ENCODE measurements around the gene MMP8.

Gene MMP8

GRCh38 chr11:102746746-102747578 is 22.2 kb upstream of the MMP8 start (continued):
- TF ChIP-seq EGR2 (tag by site-specific recombination; IDR thresholded peaks at IDR 0.05; ENCODE audit: low read depth) (0 out of 2 replicates have a peak, but pooled peaks have one; percentile 23), ZNF600 (tag by site-specific recombination; IDR thresholded peaks at IDR 0.05) (0 out of 2 replicates have a peak, but pooled peaks have one; percentile 39), ZNF518A (tag by site-specific recombination; conservative IDR thresholded peaks at IDR 0.05; ENCODE audit: low read depth) (peak; percentile 42; the same call in 1 of the 2 replicates), ZBTB17 (tag by site-specific recombination; IDR thresholded peaks at IDR 0.05) (peak; percentile 80), ZIC2 (tag by site-specific recombination; IDR thresholded peaks at IDR 0.05) (peak; percentile 28), ZNF2 (tag by site-specific recombination; IDR thresholded peaks at IDR 0.05) (0 out of 2 replicates have a peak, but pooled peaks have one; percentile 22), ZNF341 (tag by site-specific recombination; IDR thresholded peaks at IDR 0.05; ENCODE audit: low read depth) (peak; percentile 85)
- TF ChIP-seq, protein P1, sequence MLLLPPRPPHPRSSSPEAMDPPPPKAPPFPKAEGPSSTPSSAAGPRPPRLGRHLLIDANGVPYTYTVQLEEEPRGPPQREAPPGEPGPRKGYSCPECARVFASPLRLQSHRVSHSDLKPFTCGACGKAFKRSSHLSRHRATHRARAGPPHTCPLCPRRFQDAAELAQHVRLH (tag by site-specific recombination; IDR thresholded peaks at IDR 0.05): 0 out of 2 replicates have a peak, but pooled peaks have one; percentile 14

DNA sequence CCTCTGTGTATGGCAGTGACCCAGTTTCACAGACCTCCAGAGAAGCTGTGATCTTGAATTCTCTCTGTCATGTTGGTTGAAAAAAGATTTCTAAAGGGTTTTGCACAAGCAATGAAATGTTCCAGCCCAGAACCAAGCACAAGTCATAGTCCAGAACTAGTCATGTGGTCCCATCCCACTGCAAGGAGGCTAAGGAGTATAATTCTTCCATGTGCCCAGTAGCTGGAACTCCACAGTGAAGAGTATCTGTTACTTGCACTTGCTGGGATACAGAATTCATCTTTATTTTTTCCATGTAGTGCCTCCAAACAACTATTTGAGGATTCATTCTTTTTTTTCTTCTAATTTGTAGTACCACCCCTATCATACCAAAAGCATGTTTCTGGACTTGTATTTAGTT is 9.9 kb upstream of the MMP8 start:
- H3K9me3 ChIP-seq (ENCODE audit: control insufficient read depth, insufficient read depth, low read depth, low read length): no peaks in the 10 kb centered on the region
- no peak overlapping the region for H3K4me3 ChIP-seq (ENCODE audit: low read depth, low read length)
- H3K27ac ChIP-seq (ENCODE audit: extremely low read depth, low read depth, low read length): no peak overlapping the region
- POLR2A ChIA-PET: no interaction called here
- CTCF ChIA-PET: interaction anchor here (0.6 to 3.9 kb wide), 14 partner anchors 13 to 496 kb away, joined by 3 to 38 read pairs (median 3); partner anchors contain the start of gene MMP10
- H3K4me1 ChIP-seq (ENCODE audit: control insufficient read depth, insufficient read depth, low read length): no peaks in the 10 kb centered on the region
- H3K36me3 ChIP-seq (ENCODE audit: control insufficient read depth in 2 of 2, insufficient read depth in 1 of 2, low read length in 2 of 2): no peaks in the 10 kb centered on the region
- TF ChIP-seq ZBTB44 (tag by site-specific recombination; IDR thresholded peaks at IDR 0.05) (no peak), ZBTB1 (tag by site-specific recombination; IDR thresholded peaks at IDR 0.05) (no peak), REPIN1 (tag by site-specific recombination; IDR thresholded peaks at IDR 0.05; ENCODE audit: low read depth) (no peak)
- TF ChIP-seq, protein P2, sequence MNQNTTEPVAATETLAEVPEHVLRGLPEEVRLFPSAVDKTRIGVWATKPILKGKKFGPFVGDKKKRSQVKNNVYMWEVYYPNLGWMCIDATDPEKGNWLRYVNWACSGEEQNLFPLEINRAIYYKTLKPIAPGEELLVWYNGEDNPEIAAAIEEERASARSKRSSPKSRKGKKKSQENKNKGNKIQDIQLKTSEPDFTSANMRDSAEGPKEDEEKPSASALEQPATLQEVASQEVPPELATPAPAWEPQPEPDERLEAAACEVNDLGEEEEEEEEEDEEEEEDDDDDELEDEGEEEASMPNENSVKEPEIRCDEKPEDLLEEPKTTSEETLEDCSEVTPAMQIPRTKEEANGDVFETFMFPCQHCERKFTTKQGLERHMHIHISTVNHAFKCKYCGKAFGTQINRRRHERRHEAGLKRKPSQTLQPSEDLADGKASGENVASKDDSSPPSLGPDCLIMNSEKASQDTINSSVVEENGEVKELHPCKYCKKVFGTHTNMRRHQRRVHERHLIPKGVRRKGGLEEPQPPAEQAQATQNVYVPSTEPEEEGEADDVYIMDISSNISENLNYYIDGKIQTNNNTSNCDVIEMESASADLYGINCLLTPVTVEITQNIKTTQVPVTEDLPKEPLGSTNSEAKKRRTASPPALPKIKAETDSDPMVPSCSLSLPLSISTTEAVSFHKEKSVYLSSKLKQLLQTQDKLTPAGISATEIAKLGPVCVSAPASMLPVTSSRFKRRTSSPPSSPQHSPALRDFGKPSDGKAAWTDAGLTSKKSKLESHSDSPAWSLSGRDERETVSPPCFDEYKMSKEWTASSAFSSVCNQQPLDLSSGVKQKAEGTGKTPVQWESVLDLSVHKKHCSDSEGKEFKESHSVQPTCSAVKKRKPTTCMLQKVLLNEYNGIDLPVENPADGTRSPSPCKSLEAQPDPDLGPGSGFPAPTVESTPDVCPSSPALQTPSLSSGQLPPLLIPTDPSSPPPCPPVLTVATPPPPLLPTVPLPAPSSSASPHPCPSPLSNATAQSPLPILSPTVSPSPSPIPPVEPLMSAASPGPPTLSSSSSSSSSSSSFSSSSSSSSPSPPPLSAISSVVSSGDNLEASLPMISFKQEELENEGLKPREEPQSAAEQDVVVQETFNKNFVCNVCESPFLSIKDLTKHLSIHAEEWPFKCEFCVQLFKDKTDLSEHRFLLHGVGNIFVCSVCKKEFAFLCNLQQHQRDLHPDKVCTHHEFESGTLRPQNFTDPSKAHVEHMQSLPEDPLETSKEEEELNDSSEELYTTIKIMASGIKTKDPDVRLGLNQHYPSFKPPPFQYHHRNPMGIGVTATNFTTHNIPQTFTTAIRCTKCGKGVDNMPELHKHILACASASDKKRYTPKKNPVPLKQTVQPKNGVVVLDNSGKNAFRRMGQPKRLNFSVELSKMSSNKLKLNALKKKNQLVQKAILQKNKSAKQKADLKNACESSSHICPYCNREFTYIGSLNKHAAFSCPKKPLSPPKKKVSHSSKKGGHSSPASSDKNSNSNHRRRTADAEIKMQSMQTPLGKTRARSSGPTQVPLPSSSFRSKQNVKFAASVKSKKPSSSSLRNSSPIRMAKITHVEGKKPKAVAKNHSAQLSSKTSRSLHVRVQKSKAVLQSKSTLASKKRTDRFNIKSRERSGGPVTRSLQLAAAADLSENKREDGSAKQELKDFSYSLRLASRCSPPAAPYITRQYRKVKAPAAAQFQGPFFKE (tag by site-specific recombination; IDR thresholded peaks at IDR 0.05; ENCODE audit: borderline replicate concordance): no peak
- TF ChIP-seq, protein P3, sequence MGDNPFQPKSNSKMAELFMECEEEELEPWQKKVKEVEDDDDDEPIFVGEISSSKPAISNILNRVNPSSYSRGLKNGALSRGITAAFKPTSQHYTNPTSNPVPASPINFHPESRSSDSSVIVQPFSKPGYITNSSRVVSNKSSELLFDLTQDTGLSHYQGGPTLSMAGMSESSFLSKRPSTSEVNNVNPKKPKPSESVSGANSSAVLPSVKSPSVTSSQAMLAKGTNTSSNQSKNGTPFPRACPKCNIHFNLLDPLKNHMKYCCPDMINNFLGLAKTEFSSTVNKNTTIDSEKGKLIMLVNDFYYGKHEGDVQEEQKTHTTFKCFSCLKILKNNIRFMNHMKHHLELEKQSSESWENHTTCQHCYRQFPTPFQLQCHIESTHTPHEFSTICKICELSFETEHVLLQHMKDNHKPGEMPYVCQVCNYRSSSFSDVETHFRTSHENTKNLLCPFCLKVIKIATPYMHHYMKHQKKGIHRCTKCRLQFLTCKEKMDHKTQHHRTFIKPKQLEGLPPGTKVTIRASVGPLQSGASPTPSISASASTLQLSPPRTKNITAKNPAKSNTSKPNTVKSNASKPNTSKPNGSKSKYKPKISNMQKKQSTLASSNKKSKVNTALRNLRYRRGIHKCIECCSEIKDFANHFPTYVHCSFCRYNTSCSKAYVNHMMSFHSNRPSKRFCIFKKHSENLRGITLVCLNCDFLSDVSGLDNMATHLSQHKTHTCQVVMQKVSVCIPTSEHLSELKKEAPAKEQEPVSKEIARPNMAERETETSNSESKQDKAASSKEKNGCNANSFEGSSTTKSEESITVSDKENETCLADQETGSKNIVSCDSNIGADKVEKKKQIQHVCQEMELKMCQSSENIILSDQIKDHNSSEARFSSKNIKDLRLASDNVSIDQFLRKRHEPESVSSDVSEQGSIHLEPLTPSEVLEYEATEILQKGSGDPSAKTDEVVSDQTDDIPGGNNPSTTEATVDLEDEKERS (tag by site-specific recombination; IDR thresholded peaks at IDR 0.05): no peak
- TF ChIP-seq, protein P4, sequence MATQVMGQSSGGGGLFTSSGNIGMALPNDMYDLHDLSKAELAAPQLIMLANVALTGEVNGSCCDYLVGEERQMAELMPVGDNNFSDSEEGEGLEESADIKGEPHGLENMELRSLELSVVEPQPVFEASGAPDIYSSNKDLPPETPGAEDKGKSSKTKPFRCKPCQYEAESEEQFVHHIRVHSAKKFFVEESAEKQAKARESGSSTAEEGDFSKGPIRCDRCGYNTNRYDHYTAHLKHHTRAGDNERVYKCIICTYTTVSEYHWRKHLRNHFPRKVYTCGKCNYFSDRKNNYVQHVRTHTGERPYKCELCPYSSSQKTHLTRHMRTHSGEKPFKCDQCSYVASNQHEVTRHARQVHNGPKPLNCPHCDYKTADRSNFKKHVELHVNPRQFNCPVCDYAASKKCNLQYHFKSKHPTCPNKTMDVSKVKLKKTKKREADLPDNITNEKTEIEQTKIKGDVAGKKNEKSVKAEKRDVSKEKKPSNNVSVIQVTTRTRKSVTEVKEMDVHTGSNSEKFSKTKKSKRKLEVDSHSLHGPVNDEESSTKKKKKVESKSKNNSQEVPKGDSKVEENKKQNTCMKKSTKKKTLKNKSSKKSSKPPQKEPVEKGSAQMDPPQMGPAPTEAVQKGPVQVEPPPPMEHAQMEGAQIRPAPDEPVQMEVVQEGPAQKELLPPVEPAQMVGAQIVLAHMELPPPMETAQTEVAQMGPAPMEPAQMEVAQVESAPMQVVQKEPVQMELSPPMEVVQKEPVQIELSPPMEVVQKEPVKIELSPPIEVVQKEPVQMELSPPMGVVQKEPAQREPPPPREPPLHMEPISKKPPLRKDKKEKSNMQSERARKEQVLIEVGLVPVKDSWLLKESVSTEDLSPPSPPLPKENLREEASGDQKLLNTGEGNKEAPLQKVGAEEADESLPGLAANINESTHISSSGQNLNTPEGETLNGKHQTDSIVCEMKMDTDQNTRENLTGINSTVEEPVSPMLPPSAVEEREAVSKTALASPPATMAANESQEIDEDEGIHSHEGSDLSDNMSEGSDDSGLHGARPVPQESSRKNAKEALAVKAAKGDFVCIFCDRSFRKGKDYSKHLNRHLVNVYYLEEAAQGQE (tag by site-specific recombination; IDR thresholded peaks at IDR 0.05): no peak

All from HEK293 (cell line).